ES-I3 (cell line): ENCODE data around the gene SERPINE3.

Experiments used
- H3K36me3 ChIP-seq: 2 replicates; pipeline ENCODE4 v1.6.1; 2013; ENCODE audit warnings: mild to moderate bottlenecking, low read length, control low read depth, moderate library complexity; ENCODE audit not compliant: insufficient read depth
- H3K4me1 ChIP-seq: 2 replicates; pipeline ENCODE4 v1.6.1; 2013; ENCODE audit warnings: mild to moderate bottlenecking, control low read depth, low read length; ENCODE audit not compliant: insufficient read depth
- H3K9ac ChIP-seq: 2 replicates; pipeline ENCODE4 v1.6.1; 2013; ENCODE audit warnings: low read depth, mild to moderate bottlenecking, low read length, moderate library complexity
- H3K9me3 ChIP-seq: 2 replicates; pipeline ENCODE4 v1.6.1; 2013; ENCODE audit warnings: mild to moderate bottlenecking, low read length, moderate library complexity; ENCODE audit not compliant: control insufficient read depth, insufficient read depth

SERPINE3 gene

DNA sequence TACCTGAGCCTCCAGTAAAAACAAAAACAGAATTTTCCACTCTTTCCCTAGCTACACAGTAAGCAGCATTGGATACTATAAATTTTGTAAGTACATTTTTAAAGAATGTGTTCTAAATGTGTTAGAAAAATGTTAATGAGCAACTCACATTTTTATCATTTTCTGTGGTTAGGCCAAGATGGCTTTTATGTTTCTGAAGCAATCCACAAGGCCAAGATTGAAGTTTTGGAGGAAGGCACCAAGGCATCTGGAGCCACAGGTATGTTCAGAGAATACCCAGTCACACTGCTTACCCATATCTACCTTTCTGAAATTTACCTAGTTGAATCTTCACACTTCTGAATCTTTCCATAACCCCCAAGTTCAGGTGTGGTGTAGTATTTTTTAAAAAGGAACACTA lies 21.6 kb downstream of the SERPINE3 start:
- H3K9me3 ChIP-seq = no peaks in the 10 kb centered on the region
- peaks cover 3% of the 10 kb centered on the region for H3K36me3 ChIP-seq
- H3K4me1 ChIP-seq = peaks cover 7% of the 10 kb centered on the region
- no peak overlapping the region for H3K9ac ChIP-seq

DNA sequence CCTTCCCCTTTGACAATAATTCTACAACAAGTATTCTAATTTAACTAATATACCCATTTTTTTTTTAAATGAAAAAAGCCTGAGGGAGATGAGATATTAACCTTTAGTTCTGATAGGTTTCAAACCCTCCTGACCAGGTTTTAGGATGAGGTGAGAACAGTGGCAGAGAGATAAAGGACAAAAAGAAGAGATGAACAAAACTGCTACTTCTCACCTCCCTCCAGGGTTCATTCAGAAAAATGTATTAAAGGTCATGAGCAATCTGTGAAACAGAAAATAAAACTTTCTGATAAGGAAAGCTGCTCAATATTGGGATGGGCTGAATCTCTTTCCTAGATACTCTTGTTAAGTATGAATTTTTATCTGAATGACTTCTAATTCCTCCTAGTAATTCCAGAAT lies 24.1 kb downstream of the SERPINE3 start:
- H3K9ac ChIP-seq = no peak overlapping the region
- H3K9me3 ChIP-seq = no peaks in the 10 kb centered on the region
- peaks cover 3% of the 10 kb centered on the region for H3K36me3 ChIP-seq
- peaks cover 7% of the 10 kb centered on the region for H3K4me1 ChIP-seq

DNA sequence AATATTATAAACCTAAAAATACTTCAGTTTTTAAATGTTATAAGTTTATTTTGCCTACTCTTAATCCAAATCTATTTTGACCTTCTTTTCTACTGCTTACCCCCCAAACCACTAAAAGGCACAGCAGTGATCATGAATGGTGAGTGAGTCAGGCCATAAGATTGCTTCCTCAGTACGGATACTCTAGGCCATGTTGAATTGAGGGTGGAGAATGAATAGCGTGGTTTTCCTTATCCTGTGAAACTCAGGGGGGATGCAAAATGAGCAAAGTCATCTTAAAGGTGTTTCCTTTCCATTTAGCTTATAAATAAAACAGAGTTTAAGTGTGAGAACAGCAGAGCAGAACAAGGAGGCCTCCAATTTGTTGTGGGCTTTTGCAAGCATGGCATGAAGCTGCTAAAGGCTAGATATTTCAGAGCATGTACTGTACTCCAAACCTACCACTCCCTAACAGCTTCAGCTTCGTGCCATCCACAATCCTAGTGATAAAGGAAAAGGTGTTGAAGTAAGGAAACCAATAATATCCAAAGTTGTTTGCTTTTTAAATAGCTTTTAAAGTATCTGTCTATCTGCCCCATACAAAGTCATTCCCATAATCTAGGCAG lies 25.0 kb downstream of the SERPINE3 start:
- Histone ChIP-seq H3K4me1 (peaks cover 7% of the 10 kb centered on the region), H3K36me3 (peaks cover 5% of the 10 kb centered on the region)

DNA sequence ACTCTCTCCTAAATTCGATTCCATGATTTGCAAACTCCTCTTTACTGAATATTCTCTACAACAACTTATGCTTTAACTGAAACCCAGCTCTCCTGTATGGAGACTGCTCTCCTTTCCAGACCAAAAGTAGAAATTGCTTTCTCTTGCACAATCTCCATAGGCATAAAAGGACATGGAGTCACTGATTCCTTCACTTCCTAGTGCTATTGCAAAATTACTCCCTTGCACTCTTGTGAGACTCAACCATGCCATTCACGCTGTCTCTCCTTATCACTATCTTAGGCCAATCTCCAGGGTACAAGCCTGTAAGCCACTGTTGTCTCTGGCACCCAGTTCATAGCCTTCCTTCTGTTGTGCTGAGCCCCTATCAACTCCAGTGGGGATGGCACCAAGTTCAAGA lies 30.6 kb downstream of the SERPINE3 start:
- Histone ChIP-seq H3K9ac (no peak overlapping the region), H3K36me3 (peaks cover 8% of the 10 kb centered on the region), H3K9me3 (no peaks in the 10 kb centered on the region), H3K4me1 (peaks cover 10% of the 10 kb centered on the region)

More for the DNA sequence above, 25.0 kb downstream of the SERPINE3 start:
- Histone ChIP-seq H3K9ac (no peak overlapping the region), H3K9me3 (no peaks in the 10 kb centered on the region)

DNA sequence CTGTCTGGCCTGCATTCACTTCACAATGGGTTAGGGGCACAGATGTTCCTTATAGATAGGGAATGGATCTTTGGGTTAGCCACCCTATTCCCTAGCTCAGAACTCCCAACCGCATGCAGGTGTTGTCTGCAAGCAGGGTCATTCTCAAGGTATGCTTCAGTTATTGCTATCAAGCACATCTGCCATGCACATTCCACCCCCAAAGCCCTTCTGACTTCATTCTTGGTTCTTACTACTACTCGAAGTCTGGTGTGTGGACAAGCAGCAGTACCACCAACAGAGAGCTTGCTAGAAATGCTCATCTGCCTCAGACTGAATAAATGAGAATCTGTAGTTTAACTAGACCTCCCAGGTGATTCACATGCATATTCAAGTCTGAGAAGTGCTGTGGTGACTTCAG lies 31.3 kb downstream of the SERPINE3 start:
- H3K36me3 ChIP-seq = peaks cover 8% of the 10 kb centered on the region
- peaks cover 10% of the 10 kb centered on the region for H3K4me1 ChIP-seq
- no peak overlapping the region for H3K9ac ChIP-seq
- no peaks in the 10 kb centered on the region for H3K9me3 ChIP-seq

DNA sequence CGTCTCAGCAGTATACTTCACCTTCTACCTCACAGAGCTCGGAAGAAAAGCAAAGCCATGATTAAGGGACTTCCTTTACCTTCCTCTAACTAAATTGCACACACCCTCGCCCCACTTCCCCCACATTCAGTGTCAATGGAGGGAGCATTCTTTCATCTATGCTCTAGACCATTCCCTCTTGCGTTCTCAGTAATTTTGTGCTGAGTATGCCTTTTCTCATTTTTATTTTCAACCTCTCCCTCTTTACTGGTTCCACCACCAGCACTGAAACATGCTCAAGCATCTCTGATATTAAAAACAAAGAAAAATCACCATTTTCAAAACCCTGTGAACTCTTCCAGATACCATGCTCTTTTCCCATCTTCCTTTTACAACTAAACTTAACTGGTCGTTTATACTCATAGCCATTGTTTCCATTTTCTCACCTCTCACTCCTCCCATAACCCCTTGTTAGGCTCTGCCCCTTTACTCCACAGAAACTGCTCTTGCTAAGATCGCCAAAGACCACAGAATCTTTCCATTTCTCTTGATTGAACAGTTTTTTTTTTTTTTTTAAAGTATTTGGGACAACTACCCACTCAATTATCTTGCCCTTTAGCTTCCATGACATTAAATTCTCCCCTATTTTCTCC lies 32.4 kb downstream of the SERPINE3 start:
- Histone ChIP-seq H3K36me3 (peaks cover 8% of the 10 kb centered on the region), H3K4me1 (peaks cover 10% of the 10 kb centered on the region), H3K9me3 (no peaks in the 10 kb centered on the region), H3K9ac (no peak overlapping the region)

DNA sequence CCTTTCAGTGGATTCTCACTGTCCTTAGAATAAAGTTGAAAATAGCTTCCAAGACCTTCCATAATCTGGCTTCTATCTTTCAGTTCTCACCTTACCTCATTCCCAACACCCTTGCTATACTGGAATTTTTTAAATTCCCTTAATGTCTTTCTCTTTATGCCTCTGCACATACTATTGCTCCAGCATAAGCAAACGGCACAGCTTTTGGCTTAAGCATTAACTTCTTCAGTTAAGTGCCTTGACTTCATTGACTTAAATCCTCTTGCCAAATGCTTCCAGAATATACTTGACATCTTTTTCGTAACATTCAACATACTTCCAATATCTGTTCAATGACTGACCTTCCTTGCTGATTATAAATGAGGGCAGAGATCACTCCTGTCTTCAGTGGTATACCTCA lies 34.0 kb downstream of the SERPINE3 start:
- Histone ChIP-seq H3K9ac (no peak overlapping the region), H3K4me1 (peaks cover 10% of the 10 kb centered on the region), H3K36me3 (peaks cover 8% of the 10 kb centered on the region), H3K9me3 (no peaks in the 10 kb centered on the region)

DNA sequence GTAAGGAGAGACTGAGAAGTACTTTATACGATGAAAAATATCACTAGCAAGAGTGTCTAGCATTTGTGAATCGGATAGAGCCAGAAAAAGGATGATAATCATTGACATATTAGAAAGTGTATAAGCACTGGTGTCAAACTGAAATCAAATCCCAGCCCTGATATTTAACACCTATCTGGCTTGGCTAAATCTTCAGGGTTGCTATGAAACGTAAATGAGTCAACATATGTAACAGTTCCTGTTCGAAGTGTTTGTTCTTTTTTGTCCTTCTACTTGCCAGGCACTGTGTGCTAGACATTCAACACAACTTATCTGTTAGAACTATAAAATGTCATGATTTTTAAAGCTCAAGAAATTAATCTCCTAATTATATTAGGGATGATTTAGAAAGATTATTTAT lies 40.8 kb downstream of the SERPINE3 start:
- Histone ChIP-seq H3K9ac (no peak overlapping the region), H3K9me3 (no peaks in the 10 kb centered on the region), H3K36me3 (peaks cover 3% of the 10 kb centered on the region)

DNA sequence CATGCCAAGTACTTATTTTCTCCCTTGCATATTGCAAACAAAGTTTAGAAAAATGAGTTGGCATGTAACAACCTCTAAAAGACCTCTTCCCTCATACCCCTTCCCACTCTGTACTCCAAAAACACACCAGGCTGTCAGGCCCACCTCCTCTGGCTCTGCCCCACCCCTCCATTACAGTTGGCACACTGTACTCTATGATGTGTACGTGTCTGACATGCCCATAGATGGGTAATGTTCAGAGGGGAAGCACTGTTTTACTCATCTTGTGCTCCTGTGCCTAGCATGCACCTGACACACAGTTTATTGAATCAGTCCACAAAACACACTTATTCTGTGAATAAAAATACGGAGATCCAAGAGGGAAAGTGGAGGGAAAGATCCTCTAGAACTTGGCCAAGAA lies 45.6 kb downstream of the SERPINE3 start:
- Histone ChIP-seq H3K4me1 (no peaks in the 10 kb centered on the region), H3K9ac (no peak overlapping the region), H3K36me3 (peaks cover 3% of the 10 kb centered on the region; the same call in 1 of the 2 replicates)

More for the DNA sequence above, 40.8 kb downstream of the SERPINE3 start:
- no peaks in the 10 kb centered on the region for H3K4me1 ChIP-seq

DNA sequence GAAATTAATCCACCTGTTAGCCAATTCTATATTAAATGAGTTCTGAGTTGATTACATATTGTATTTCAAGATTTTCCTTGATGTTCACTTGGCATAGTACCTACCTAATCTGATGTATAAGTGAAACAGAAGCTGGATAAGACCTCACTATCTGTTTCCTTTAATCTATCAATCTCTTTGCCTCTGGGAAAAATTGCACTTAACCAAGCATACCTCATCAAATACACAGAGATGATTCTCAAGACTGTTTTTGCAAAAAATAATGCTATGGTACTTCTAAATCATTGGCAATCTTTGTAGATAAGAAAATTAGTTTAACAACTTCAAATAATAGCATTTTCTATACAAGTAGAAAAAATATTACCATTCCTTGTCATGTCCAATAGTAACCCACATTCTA lies 55.2 kb downstream of the SERPINE3 start:
- H3K36me3 ChIP-seq = no peaks in the 10 kb centered on the region
- H3K9ac ChIP-seq = no peak overlapping the region
- H3K4me1 ChIP-seq = peaks cover 7% of the 10 kb centered on the region; the same call in 1 of the 2 replicates
- H3K9me3 ChIP-seq = no peaks in the 10 kb centered on the region

More for the DNA sequence above, 45.6 kb downstream of the SERPINE3 start:
- no peaks in the 10 kb centered on the region for H3K9me3 ChIP-seq

DNA sequence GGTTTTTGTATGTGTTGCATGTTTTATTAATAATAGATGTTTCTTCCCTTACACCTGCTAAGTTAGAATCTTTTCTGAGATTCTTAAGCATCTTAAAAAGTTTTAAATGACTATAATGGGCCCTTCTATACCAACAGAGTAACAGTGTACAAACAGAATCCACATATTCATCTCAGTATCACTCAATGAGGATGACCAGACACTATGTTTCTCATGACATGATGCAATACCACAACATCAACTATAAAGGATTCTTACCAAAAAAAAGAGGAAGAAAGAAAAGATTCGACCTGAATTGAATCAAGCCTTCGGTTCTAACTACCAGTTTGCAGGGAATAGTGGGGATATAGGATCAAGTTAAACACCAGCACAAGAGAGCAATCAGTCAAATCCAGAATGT lies 56.9 kb downstream of the SERPINE3 start:
- Histone ChIP-seq H3K36me3 (no peaks in the 10 kb centered on the region), H3K4me1 (peaks cover 7% of the 10 kb centered on the region; the same call in 1 of the 2 replicates), H3K9me3 (no peaks in the 10 kb centered on the region), H3K9ac (no peak overlapping the region)

DNA sequence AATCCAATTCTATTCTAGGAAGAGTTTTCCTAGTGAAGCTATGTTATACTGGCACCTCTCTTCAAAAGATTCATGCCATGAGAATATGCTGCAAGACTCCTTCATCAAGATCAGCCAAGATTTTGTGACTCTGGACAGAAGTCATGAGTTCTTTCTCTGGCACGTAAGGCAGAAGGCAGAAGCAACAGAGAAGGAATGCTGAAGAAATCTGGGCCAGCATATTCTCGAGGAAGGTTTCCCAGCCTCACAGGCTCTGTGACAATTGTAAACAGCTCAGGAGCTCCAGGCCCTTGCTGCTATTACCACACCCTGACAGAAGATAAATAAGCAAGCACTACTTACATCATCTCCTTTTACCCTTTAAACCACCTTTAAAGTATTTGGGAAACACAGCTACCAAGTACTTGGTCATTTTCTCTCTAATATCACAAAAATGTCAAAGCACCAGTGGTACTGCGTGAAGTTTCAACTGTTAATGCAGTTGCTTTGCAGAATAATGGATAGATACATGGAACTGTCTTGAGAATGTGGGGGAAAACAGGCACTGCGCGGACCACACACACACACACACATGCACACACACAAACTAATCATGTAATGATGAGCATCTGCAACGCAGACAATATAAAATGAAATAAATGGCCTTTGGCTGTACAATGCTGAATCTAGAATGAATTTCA lies 57.9 kb downstream of the SERPINE3 start:
- Histone ChIP-seq H3K4me1 (peaks cover 7% of the 10 kb centered on the region; the same call in 1 of the 2 replicates), H3K9ac (no peak overlapping the region)

DNA sequence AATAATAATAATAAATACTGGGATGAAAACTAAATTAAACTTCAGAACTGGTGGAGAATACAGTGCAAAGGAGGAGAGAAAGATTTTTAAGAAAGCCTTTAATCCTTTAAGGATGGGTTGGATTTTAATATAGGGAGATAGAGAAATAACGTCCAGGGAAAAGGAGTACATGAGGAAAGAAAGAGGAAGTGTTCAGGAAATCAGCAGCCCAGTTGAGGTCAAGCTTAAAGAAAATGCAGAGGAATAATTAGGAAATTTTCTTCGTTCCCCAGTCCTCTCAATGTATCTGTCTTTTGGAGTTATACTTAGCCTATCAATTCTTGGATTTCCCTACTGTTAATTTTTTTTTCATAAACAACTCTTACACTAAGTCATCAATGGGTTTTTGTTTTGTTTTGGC lies 65.7 kb downstream of the SERPINE3 start:
- Histone ChIP-seq H3K4me1 (no peaks in the 10 kb centered on the region), H3K9ac (no peak overlapping the region), H3K36me3 (no peaks in the 10 kb centered on the region)

More for the DNA sequence above, 57.9 kb downstream of the SERPINE3 start:
- H3K9me3 ChIP-seq = no peaks in the 10 kb centered on the region
- H3K36me3 ChIP-seq = no peaks in the 10 kb centered on the region

DNA sequence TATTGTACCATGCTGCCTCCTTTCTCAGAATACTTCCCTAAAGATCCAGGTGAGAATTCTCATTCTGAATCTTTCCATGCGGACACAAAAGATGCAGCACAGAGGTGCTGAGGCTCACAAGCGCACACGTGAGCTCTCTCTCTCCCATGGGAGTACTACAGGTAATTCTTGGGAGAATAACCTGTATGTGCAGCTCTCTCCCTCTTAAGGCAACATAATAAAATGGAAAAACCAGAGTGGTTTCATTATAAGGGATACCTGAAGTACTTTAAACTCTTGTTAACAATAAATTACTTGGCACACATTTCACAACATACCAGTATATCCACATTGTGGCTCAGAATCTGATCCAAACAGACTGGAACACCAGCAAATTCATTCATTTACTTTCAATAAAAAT lies 72.9 kb downstream of the SERPINE3 start:
- H3K4me1 ChIP-seq = peaks cover 6% of the 10 kb centered on the region; the same call in 1 of the 2 replicates
- H3K9me3 ChIP-seq = no peaks in the 10 kb centered on the region; the same call in 1 of the 2 replicates
- no peaks in the 10 kb centered on the region for H3K36me3 ChIP-seq
- H3K9ac ChIP-seq = no peak overlapping the region

More for the DNA sequence above, 65.7 kb downstream of the SERPINE3 start:
- H3K9me3 ChIP-seq = no peaks in the 10 kb centered on the region
